ENCODE measurements around the gene PTK6.
A peak's percentile ranks its signal among the peaks of the same experiment; 100 is the strongest.
"Not testable (repeated sequence)": the region's sequence is repeated elsewhere in the genome, so short reads cannot be mapped to it uniquely, and the experiment has no call there.

The PTK6 gene

DNA sequence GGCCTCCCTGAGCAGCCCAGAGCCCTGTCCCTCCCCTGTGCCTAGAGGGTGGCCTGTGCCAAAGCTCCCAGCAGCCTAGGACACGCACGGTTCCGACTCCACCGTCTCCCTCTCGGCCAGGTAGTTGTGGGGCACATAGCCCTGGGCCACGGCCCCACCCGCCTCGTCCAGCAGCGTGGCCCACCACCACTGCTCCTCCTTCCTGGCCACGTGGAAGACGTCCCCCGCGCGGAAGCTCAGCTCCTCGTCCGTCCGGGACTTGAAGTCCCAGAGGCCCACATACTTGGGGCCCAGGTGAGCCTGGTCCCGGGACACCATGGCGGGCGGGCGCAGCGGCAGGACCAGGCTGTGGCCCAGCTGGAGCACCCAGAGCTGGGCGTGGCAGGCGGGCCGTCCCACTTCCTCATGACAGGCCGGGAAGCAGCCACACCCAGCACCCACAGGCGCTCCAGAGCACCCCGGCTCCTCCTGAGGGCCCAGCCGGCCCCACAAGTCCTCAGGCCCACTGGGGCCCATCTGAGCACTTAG is at the start of gene PTK6:
Gene PTK6 (minus strand): TSS at position 380 of the 528 bp plus-strand sequence. CDS start 62 bp downstream, at position 318.
- DNase-seq: peak; percentile 69

- DNase-seq: no peak
These were observed 49.6 kb upstream of the PTK6 start for GRCh38 chr20:63586797-63587196.

DNA sequence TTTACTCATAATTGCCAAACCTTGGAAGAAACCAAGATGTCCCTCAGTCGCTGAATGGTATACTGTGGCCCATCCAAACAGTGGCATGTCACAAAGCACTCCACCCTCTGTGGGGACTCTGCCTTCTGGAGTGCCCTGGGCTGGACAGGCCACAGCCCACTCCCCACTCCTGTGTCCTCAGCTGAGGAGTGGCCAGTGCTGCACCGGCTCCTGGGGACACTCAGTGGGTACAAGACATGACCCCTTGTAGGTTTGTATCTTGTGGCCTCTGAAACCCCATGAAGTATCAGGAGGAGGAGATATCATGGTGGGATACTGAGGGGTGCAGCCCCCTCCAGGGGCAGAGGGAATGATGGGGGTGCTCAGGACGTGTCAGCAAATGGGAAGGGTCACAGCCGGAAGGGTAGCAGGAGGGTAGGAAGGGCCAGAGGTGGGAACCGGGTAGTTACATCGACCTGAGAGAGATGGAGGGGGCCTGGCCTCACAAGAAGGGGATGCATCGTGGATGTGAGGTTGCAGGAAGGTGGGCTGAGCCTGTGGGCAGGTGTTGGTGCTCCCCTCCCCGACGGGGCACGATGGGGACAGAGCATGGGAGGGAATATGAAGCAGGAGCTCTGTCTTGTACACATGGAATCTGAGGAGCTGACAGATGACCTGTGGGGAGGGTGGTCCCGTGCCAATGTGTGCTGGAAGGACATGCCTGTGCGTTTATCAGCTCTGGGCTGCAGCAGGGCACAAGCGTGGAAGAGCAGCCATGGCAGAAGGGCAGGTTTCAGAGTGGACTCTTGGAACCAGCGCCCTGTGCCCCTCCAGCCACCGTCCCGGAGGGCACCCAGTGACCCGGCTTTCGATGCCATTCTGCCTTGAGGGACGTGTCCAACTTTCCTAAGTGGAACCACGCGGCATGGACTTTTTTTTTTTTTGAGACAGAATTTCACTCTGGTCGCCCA is 48.7 kb upstream of the PTK6 start:
- DNase-seq: no peak

DNA sequence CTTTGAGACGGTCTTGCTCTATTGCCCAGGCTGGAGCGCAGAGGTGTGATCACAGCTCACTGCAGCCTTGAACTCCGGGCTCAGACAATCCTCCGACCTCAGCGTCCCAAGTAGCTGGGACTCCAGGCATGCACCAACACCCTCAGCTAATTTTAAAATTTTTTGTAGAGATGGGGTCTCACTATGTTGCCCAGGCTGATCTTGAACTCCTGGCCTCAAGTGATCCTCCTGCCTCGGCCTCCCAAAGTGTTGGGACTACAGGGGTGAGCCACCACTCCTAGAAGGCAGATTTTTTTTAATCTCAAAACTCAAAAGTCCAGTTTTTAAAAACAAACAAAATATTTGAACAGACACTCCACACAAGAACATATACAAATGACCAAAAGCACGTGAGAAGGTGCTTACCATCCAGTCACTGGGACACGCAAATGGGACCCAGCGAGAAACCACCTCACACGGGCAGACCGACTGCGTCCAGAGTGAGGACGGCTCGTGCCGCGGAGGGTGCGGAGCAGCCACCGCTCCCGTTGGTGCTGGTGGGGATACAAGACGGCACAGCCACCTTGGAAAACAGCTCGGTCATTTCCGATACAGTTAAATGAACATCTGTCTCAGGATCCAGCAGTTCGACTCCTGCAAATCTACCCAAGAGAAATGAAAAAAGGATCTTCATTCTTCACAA is 45.3 kb upstream of the PTK6 start:
- DNase-seq: no peak

- DNase-seq: peak; percentile 75
These were observed 43.8 kb upstream of the PTK6 start for GRCh38 chr20:63580796-63581461.

DNA sequence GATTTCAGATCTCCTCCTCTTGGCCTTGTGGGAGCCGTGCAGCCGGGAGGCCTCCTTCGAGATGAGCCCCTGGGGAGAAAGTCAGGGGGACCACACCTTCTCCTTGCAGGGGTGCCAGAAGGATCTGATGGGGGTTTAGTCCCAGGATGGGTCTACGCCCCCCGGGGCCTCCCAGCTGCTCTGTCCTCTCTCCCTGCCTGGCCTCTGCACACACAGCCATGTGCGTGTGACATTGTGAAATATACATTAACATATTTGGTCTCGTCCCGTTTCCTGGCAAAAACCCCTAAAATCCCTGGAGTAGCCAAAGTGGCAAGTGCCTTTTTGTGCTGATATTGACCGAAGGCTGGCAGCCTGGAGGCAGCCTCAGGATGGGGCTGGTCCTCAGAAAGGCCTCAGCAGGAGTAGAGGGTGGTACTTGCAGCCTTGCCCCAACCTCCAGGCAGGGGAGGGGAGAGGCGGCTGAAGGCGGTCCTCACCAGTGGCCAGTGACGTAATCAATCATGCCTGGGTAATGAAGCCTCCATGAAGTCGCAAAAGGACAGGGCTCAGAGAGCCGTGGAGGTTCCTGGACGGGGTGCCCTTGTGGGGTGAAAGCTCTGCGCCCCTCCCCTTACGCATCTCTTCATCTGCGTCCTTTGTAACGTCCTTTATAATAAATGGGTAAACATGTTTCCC is 42.0 kb upstream of the PTK6 start:
- no peak for DNase-seq

DNA sequence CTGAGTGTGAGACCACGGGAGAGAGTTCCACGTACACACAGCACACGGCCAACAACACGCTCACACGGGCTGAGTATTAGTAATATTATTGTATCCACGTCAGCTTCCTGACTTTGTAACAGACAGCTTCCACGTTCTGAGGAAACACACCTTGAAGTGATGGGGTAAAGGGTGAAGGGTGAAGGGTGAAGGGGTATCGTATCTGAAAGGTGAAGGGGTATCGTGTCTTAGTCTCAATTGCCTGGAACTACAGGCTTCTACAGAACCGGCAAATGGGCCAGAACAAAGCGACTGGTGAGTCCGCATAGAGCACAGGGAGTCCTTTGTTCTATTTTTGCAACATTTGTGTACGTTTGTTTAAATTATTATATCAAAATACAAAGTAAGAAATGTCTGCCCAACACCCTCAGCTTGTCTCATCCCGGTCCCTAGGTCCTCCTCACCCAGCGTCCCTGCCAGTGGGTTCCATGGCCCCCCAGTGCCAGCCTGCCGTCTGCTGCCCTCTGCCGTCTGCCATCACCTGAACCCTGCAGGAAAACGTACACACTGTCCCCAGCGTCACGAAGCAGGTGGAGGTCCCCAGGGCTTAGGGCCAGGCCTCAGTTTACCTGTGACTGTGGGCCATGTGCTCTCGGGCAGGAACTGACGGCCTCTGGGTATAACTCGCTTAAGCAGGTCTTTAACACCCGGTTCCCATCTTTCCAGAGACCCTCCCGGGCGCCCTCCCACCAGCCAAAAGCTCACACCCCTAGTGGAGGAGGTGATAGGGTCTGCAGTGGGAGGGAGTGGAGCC is 41.2 kb upstream of the PTK6 start:
- no peak for DNase-seq

GRCh38 chr20:63577317-63577894 is 40.2 kb upstream of the PTK6 start:
- DNase-seq: no peak

- DNase-seq: no peak
These were observed 39.1 kb upstream of the PTK6 start for GRCh38 chr20:63576311-63576710.

DNA sequence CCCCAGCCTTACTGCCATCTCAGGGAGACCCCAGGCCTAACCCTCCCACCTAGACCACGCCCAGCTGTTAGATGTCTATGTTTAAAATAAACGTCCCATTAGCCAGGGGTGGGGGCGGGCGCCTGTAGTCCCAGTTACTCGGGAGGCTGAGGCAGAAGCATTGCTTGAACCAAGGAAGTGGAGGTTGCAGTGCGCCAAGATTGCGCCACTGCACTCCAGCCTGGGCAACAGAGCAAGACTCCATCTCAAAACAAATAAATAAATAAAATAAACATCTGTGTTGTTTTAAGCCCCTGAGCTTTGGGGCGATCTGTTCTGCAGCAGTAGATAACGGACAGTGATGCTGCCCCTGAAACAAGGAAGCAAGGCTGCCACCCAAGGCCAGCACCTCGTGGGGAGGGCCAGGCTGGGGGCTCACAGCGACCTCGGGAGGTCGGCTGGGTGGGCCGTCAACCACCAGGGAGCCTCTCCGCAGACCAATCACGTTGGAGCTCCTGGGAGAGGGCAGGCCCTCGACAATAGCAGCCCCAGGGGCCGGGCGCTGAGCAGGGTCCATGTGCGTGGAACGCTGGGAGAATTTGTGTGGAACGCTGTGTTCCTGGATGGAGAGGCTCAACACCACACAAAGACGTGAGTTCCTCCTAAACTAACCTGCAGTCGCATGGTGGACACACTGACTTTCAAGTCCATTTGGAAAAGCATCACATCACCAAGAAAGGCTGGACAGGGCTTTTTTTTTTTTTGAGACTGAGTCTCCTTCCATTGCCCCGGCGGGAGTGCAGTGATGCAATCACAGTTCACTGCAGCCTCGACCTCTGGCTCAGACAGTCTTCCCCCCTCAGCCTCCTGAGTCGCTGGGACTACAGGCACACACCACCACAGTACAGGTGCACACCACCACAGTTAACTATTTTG is 37.9 kb upstream of the PTK6 start:
- DNase-seq: no peak

DNA sequence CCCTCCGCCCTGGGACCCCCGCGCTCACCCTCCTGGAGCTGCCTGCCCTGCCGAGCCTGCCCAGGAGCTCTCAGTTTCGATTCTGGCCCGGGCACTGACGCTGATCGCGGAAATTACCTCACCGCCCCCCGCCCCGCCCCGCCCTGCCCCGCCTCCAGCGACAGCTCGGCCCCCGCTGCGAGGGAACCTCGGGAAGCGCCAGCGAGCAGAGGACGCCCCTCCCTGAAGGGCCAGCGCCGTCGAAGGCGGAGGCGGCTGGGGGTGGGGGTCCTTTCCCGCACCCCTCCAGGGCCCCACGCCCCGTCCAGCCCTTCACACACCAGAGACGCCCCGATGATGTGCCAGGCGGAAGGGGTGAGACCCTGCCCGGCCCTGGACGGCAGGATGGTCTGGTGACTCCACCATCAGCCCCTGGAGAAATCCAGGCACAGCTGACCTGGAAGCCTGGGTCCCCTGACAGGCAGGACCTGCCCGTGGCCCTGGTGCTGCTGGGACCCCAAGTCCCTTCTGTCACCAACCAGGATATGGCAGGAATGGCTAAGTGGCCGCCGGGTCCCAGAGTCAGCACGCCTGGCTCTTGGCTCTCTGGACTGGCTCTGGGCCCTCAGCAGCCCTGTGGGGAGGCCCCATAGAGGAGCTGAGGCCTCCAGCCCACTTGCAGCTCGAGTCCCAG is 37.1 kb upstream of the PTK6 start, which contains the start of gene HELZ2:
Gene HELZ2 (minus strand): TSS at position 84 of the 673 bp plus-strand sequence. CDS start 1,854 bp downstream, outside the sequence.
- peak; percentile 64 for DNase-seq

DNA sequence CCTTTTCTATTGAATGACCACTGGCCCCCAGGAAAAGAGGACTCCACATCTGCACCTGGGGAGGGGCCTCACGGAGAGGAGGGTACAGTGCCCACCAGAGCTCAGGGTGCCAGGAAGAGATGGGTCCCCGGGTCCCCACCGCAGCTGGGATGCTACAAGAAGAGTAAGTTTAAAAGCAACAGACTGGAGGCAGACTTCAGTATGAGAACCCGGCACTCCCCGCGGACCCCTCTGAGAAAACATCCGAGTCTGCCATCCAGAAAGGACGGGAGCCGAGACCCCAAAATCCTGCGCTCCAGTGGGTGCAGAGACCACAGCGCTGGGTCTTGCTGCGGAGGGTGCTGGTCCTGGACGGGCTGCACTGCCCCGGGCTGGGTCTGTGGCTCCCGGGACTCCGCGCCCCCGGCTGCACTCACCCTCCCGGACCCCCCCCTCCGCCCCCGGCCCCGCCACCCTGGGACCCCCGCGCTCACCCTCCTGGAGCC is 36.5 kb upstream of the PTK6 start:
- DNase-seq: no peak

GRCh38 chr20:63572788-63573646 is 35.8 kb upstream of the PTK6 start:
- DNase-seq: no peak

- DNase-seq: no peak
These were observed 35.1 kb upstream of the PTK6 start for GRCh38 chr20:63572071-63572787.

- DNase-seq: not testable (repeated sequence)
These were observed 33.9 kb upstream of the PTK6 start for GRCh38 chr20:63571087-63571478.

DNA sequence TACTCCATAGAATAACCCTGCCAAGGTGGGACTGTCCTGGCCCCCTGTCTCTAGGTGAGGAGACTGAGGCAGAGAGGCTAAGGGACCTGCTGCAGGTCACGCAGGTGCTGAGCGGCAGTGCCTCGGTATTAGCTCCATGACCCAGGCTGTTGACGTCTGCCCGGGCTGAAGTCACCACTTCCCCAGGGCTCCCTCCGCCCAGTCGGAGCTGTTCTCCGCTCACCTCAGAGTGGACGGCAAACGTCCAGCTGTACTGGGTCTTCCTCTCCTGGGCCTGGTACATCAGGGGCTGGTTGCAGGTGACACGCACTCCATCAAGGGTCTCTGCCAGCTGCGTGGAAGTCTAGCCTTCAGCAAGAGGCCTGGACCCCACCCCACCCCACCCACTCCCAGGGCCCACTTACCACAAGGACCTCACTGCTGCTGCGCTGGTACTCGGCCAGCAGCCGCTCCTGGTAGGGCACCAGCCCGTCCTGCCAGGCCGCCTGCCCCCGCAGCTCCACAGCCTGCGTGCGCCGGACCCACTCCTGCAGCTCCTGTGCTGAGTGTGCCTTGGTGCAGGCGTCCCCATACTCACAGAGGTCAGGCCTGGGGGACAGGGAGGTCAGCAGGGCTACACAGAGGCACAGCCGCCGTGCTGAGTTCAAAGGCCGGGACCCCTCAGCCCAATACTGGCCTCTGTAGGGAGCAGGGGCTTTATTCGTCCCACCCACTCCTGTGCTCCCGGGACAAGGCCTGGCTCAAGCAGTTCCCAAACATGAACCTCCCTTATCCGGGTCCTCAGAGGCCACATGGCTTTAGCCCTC is 33.3 kb upstream of the PTK6 start:
- DNase-seq: no peak

Measured in stimulated activated CD4-positive, alpha-beta T cell treated with anti-CD3 and anti-CD28 coated beads, Interleukin-15, amount 100 ng/mL, for 24 hours (primary cell).